Activated naive CD4-positive, alpha-beta T cell treated with anti-CD3 and anti-CD28 coated beads, Interleukin-2, amount 50 U/mL, for 24 hours (primary cell): ENCODE measurements around the gene TMEM202.
A peak's percentile ranks its signal among the peaks of the same experiment; 100 is the strongest.
"Not testable (repeated sequence)": the region's sequence is repeated elsewhere in the genome, so short reads cannot be mapped to it uniquely, and the experiment has no call there.

ENCODE experiments used
- H3K27ac Mint-ChIP-seq: one replicate; pipeline ENCODE4 v1.8.0; 2021; ENCODE audit warnings: mild to moderate bottlenecking, mixed read lengths
- H3K27me3 Mint-ChIP-seq: one replicate; pipeline ENCODE4 v1.8.0; 2021; ENCODE audit warnings: mixed read lengths
- H3K36me3 Mint-ChIP-seq: one replicate; pipeline ENCODE4 v1.8.0; 2021; ENCODE audit warnings: mixed read lengths
- H3K4me1 Mint-ChIP-seq: one replicate; pipeline ENCODE4 v1.8.0; 2021; ENCODE audit warnings: mixed read lengths
- H3K4me3 Mint-ChIP-seq: one replicate; pipeline ENCODE4 v1.8.0; 2021; ENCODE audit warnings: mild to moderate bottlenecking, mixed read lengths
- H3K9me3 Mint-ChIP-seq: one replicate; pipeline ENCODE4 v1.8.0; 2021; ENCODE audit warnings: mixed read lengths

TMEM202 gene

GRCh38 chr15:72421484-72421883 is 23.4 kb downstream of the TMEM202 start:
- Mint-ChIP-seq H3K27me3 (no peaks in the 10 kb centered on the region), H3K27ac (no peak overlapping the region), H3K4me1 (no peaks in the 10 kb centered on the region), H3K4me3 (no peak overlapping the region), H3K9me3 (peaks cover 6% of the 10 kb centered on the region), H3K36me3 (peaks cover under 1% of the 10 kb centered on the region)

- Mint-ChIP-seq H3K27me3 (no peaks in the 10 kb centered on the region), H3K36me3 (peaks cover 3% of the 10 kb centered on the region), H3K9me3 (peaks cover 9% of the 10 kb centered on the region), H3K4me1 (no peaks in the 10 kb centered on the region), H3K27ac (no peak overlapping the region), H3K4me3 (no peak overlapping the region)
Observed at GRCh38 chr15:72423256-72423655, 25.2 kb downstream of the TMEM202 start.

- peaks cover 3% of the 10 kb centered on the region for H3K36me3 Mint-ChIP-seq
- no peak overlapping the region for H3K27ac Mint-ChIP-seq
- H3K27me3 Mint-ChIP-seq, result no peaks in the 10 kb centered on the region
- peaks cover 9% of the 10 kb centered on the region for H3K9me3 Mint-ChIP-seq
- H3K4me1 Mint-ChIP-seq, result no peaks in the 10 kb centered on the region
- no peak overlapping the region for H3K4me3 Mint-ChIP-seq
Observed at GRCh38 chr15:72426753-72427152, 28.6 kb downstream of the TMEM202 start.

GRCh38 chr15:72437650-72438316 is 39.7 kb downstream of the TMEM202 start:
- Mint-ChIP-seq H3K4me3 (no peak overlapping the region), H3K27ac (peak overlapping the region; percentile 79), H3K27me3 (peaks cover 12% of the 10 kb centered on the region), H3K9me3 (peaks cover 15% of the 10 kb centered on the region), H3K4me1 (no peaks in the 10 kb centered on the region), H3K36me3 (peaks cover 12% of the 10 kb centered on the region)

- H3K27ac Mint-ChIP-seq, H3K9me3 Mint-ChIP-seq, H3K4me3 Mint-ChIP-seq, H3K36me3 Mint-ChIP-seq, H3K27me3 Mint-ChIP-seq, H3K4me1 Mint-ChIP-seq: not testable (repeated sequence)
Observed at GRCh38 chr15:72442848-72443247, 44.7 kb downstream of the TMEM202 start.

GRCh38 chr15:72445426-72445825 is 47.3 kb downstream of the TMEM202 start:
- no peaks in the 10 kb centered on the region for H3K9me3 Mint-ChIP-seq
- H3K4me3 Mint-ChIP-seq, result no peak overlapping the region
- H3K4me1 Mint-ChIP-seq, result no peaks in the 10 kb centered on the region
- no peak overlapping the region for H3K27ac Mint-ChIP-seq
- peaks cover 3% of the 10 kb centered on the region for H3K36me3 Mint-ChIP-seq
- peaks cover 5% of the 10 kb centered on the region for H3K27me3 Mint-ChIP-seq

GRCh38 chr15:72450805-72451204 is 52.7 kb downstream of the TMEM202 start:
- Mint-ChIP-seq H3K27ac (no peak overlapping the region), H3K36me3 (no peaks in the 10 kb centered on the region), H3K27me3 (peaks cover 1% of the 10 kb centered on the region)

GRCh38 chr15:72451224-72451623 is 53.1 kb downstream of the TMEM202 start:
- Mint-ChIP-seq H3K4me3 (no peak overlapping the region), H3K27me3 (no peaks in the 10 kb centered on the region), H3K36me3 (peaks cover under 1% of the 10 kb centered on the region), H3K27ac (no peak overlapping the region), H3K4me1 (no peaks in the 10 kb centered on the region), H3K9me3 (no peaks in the 10 kb centered on the region)

More at GRCh38 chr15:72450805-72451204, 52.7 kb downstream of the TMEM202 start:
- no peaks in the 10 kb centered on the region for H3K9me3 Mint-ChIP-seq
- no peak overlapping the region for H3K4me3 Mint-ChIP-seq
- no peaks in the 10 kb centered on the region for H3K4me1 Mint-ChIP-seq

GRCh38 chr15:72456684-72457083 is 58.6 kb downstream of the TMEM202 start:
- no peak overlapping the region for H3K4me3 Mint-ChIP-seq
- H3K27me3 Mint-ChIP-seq, result no peaks in the 10 kb centered on the region
- H3K27ac Mint-ChIP-seq, result no peak overlapping the region
- H3K4me1 Mint-ChIP-seq, result peaks cover 6% of the 10 kb centered on the region
- peaks cover 2% of the 10 kb centered on the region for H3K36me3 Mint-ChIP-seq
- H3K9me3 Mint-ChIP-seq, result no peaks in the 10 kb centered on the region
